Thymus (tissue), 14 donors: Measurements from ENCODE around the gene CTSL. TPM values are rescaled to one million over a fixed set of nuclear protein-coding genes. Genes with fewer than 3 reads are reported as not detected.

Source experiments
- DNase-seq, 9 donors: peaks; one replicate each; pipeline ENCODE4 v3.0.0-alpha.2; 2013; ENCODE audit warnings: low spot score in 9 of 9, low read depth in 6 of 9, missing footprints in 1 of 9
- H3K27ac ChIP-seq, 2 donors: one replicate each; pipeline ENCODE4 v1.5.1; 2013; ENCODE audit warnings: control low read depth in 1 of 2, low read depth in 1 of 2, low read length in 1 of 2, mild to moderate bottlenecking in 1 of 2, moderate library complexity in 1 of 2
- H3K27me3 ChIP-seq, 2 donors: one replicate each; pipeline ENCODE4 v1.5.1; 2013; ENCODE audit warnings: low read length in 1 of 2; ENCODE audit not compliant: control insufficient read depth in 2 of 2, insufficient read depth in 1 of 2
- H3K36me3 ChIP-seq, 2 donors: one replicate each; pipeline ENCODE4 v1.5.1; 2013; ENCODE audit warnings: low read length in 1 of 2, mild to moderate bottlenecking in 1 of 2, moderate library complexity in 1 of 2; ENCODE audit not compliant: control insufficient read depth in 2 of 2, insufficient read depth in 2 of 2
- H3K4me1 ChIP-seq, 2 donors: one replicate each; pipeline ENCODE4 v1.5.1; 2013; ENCODE audit warnings: low read length in 2 of 2; ENCODE audit not compliant: control insufficient read depth in 2 of 2, insufficient read depth in 2 of 2
- H3K4me3 ChIP-seq, 2 donors: one replicate each; pipeline ENCODE4 v1.5.1; 2013; ENCODE audit warnings: low read length in 2 of 2, control low read depth in 1 of 2, mild to moderate bottlenecking in 1 of 2
- H3K9me3 ChIP-seq, 2 donors: one replicate each; pipeline ENCODE4 v1.5.1; 2013; ENCODE audit warnings: low read length in 1 of 2, mild to moderate bottlenecking in 1 of 2; ENCODE audit not compliant: control insufficient read depth in 2 of 2, insufficient read depth in 1 of 2
- WGBS: extraction: QIAGEN DNeasy Blood & Tissue Kit; methylation state at CpG from one replicate; pipeline ENCODE4 v1.1.7; 2013; 5-methylcytosine and 5-hydroxymethylcytosine counted together
- long read RNA-seq, 10 donors: transcript quantifications; one replicate each; lab custom pipeline, GENCODE V29; 2026
- polyA plus RNA-seq: library from polyadenylated mRNA; stranded (reverse); fragments of 200-250 nt; gene quantifications from one replicate; pipeline ENCODE4 v1.2.3, GENCODE V29; 2013
- total RNA-seq: library from RNA; stranded (reverse); fragments of 120-200 nt; gene quantifications from one replicate; pipeline ENCODE4 v1.2.4, GENCODE V29; 2013
- donor health status: healthy.

Gene CTSL
- total RNA-seq (117 TPM), polyA plus RNA-seq (264 TPM)
- long read RNA-seq, donor 1 = 0 reads
- long read RNA-seq, donor 2 = 0 reads
- long read RNA-seq, donor 3, transcript CTSL-201 (8 exons, 1,436 nt) = major isoform, 15 of 80 reads
- long read RNA-seq, donor 3, partial matches to known transcripts = 62 of 80 reads
- long read RNA-seq, donor 3, other reads (novel, unspliced or antisense) = 0 of 80 reads
- long read RNA-seq, donor 4, partial matches to known transcripts = 47 of 55 reads
- long read RNA-seq, donor 4, other reads (novel, unspliced or antisense) = 0 of 55 reads
- long read RNA-seq, donor 5, transcript CTSL-201 (8 exons, 1,436 nt) = major isoform, 26 of 97 reads
- long read RNA-seq, donor 5, transcript CTSL-203 (8 exons, 2,177 nt) = minor isoform, 11 of 97 reads
- long read RNA-seq, donor 5, partial matches to known transcripts = 51 of 97 reads
- long read RNA-seq, donor 5, other reads (novel, unspliced or antisense) = 8 of 97 reads
- long read RNA-seq, donor 6, partial matches to known transcripts = 34 of 39 reads
- long read RNA-seq, donor 6, other reads (novel, unspliced or antisense) = 0 of 39 reads
- long read RNA-seq, donor 7, transcript CTSL-203 (8 exons, 2,177 nt) = minor isoform, 8 of 39 reads
- long read RNA-seq, donor 7, transcript CTSL-201 (8 exons, 1,436 nt) = major isoform, 16 of 39 reads
- long read RNA-seq, donor 7, partial matches to known transcripts = 15 of 39 reads
- long read RNA-seq, donor 7, other reads (novel, unspliced or antisense) = 0 of 39 reads
- long read RNA-seq, donor 8, transcript CTSL-203 (8 exons, 2,177 nt) = minor isoform, 5 of 22 reads
- long read RNA-seq, donor 8, transcript CTSL-201 (8 exons, 1,436 nt) = major isoform, 8 of 22 reads
- long read RNA-seq, donor 8, partial matches to known transcripts = 9 of 22 reads
- long read RNA-seq, donor 8, other reads (novel, unspliced or antisense) = 0 of 22 reads
- long read RNA-seq, donor 9, partial matches to known transcripts = 24 of 29 reads
- long read RNA-seq, donor 9, other reads (novel, unspliced or antisense) = 0 of 29 reads
- long read RNA-seq, donor 10, partial matches to known transcripts = 14 of 22 reads
- long read RNA-seq, donor 10, other reads (novel, unspliced or antisense) = 0 of 22 reads

- Histone ChIP-seq H3K27me3 (peaks cover 20 to 55% of the 10 kb centered on the region in 2 donors), H3K4me3 (peak within 1 kb of the TSS; percentile 46 to 47), H3K27ac (peak within 1 kb of the TSS; percentile 66 to 67), H3K36me3 (no peaks in the 10 kb centered on the region), H3K4me1 (peaks cover 2 to 11% of the 10 kb centered on the region in 2 donors), H3K9me3 (no peaks in the 10 kb centered on the region)
- peak in 5 of 9 donors; percentile 7 to 69 (median 40) for DNase-seq
- WGBS = 2% methylated on average over 67 of the region's 67 CpGs
These were observed at the start of gene CTSL for GRCh38 chr9:87725900-87726709. Gene CTSL (plus strand): TSS chr9:87726119. CDS start chr9:87727604, 1,485 bp downstream.

GRCh38 chr9:87676976-87677775, 48.7 kb upstream of the CTSL start:
- Histone ChIP-seq H3K4me1 (peaks cover 0 to 4% of the 10 kb centered on the region in 2 donors), H3K9me3 (no peaks in the 10 kb centered on the region), H3K4me3 (no peak overlapping the region), H3K27me3 (no peaks in the 10 kb centered on the region), H3K27ac (no peak overlapping the region), H3K36me3 (peaks cover 54 to 66% of the 10 kb centered on the region in 2 donors)
- whole genome bisulfite sequencing = 77% methylated on average over 14 of the region's 14 CpGs
- no peak for DNase-seq

- H3K27ac ChIP-seq = no peak overlapping the region
- peaks cover 0 to 4% of the 10 kb centered on the region in 2 donors for H3K4me1 ChIP-seq
- peaks cover 53 to 65% of the 10 kb centered on the region in 2 donors for H3K36me3 ChIP-seq
- WGBS = 95% methylated on average over 17 of the region's 17 CpGs
- no peak for DNase-seq
- no peak overlapping the region for H3K4me3 ChIP-seq
- no peaks in the 10 kb centered on the region for H3K27me3 ChIP-seq
- H3K9me3 ChIP-seq = no peaks in the 10 kb centered on the region
These were observed 47.9 kb upstream of the CTSL start for GRCh38 chr9:87677776-87678587.

GRCh38 chr9:87678650-87679355, 47.1 kb upstream of the CTSL start:
- Histone ChIP-seq H3K4me3 (no peak overlapping the region), H3K9me3 (no peaks in the 10 kb centered on the region), H3K4me1 (peaks cover 0 to 4% of the 10 kb centered on the region in 2 donors), H3K36me3 (peaks cover 48 to 65% of the 10 kb centered on the region in 2 donors), H3K27me3 (no peaks in the 10 kb centered on the region), H3K27ac (no peak overlapping the region)
- WGBS = 96% methylated on average over 9 of the region's 9 CpGs
- peak in 4 of 9 donors; percentile 15 to 39 (median 24) for DNase-seq

GRCh38 chr9:87681271-87682061, 44.5 kb upstream of the CTSL start:
- DNase-seq = no peak
- H3K4me3 ChIP-seq = no peak overlapping the region
- H3K27me3 ChIP-seq = no peaks in the 10 kb centered on the region
- WGBS = 98% methylated on average over 11 of the region's 11 CpGs
- peaks cover 0 to 4% of the 10 kb centered on the region in 2 donors for H3K4me1 ChIP-seq
- H3K36me3 ChIP-seq = peaks cover 63 to 76% of the 10 kb centered on the region in 2 donors
- H3K9me3 ChIP-seq = no peaks in the 10 kb centered on the region
- H3K27ac ChIP-seq = no peak overlapping the region

- 94% methylated on average over 4 of the region's 4 CpGs for WGBS
- Histone ChIP-seq H3K36me3 (peaks cover 64 to 77% of the 10 kb centered on the region in 2 donors), H3K27me3 (no peaks in the 10 kb centered on the region), H3K4me3 (no peak overlapping the region), H3K27ac (no peak overlapping the region), H3K9me3 (no peaks in the 10 kb centered on the region), H3K4me1 (peaks cover 0 to 4% of the 10 kb centered on the region in 2 donors)
- no peak for DNase-seq
These were observed 43.8 kb upstream of the CTSL start for GRCh38 chr9:87682085-87682484.
